ENCODE data around the gene NEURL1.

NEURL1 gene

DNA sequence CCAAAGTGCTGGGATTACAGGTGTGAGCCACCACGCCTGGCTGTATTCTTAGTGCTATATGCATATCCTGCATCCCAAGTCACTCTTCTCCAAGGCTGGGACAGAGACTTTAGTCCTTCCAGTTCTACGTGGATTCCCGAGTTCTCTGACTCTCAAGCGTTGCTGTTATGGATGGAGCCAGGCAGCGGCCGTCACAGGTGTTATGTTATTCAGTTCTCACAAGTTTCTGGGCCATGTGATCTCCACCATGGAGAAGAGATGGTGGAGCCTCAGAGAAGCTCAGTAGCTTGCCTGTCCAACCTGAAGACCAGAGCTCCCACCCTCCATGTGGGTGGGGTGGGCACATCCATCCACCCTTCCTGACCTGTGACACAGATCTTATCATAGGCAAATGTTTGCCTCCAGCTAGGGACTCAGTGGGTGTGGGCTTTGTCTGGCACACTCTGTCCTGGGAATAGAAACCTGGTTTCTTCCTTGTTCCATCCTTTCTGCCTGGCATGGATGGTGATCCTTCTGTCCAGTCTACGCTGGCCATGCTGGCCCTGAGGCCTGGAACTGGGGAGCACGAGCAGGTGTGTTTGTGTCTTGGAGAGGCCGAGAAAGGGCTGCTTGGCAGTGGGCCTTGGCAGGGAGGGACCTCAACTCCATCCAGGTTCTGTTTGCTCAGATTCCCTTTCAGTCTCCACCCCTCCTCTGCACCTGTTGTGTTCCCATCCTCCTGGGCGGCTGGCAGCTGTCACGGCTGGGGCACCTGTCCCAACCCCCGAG, 55.3 kb downstream of the NEURL1 start:
- no peak for TF ChIP-seq CTCF (IDR thresholded peaks at IDR 0.05; ENCODE audit: low read depth, low read length)
- in situ Hi-C loops (cut with HindIII; ENCODE audit: low sequenced_read_pairs), result no loop called here
- no peak overlapping the region for H3K4me3 ChIP-seq (ENCODE audit: low read depth, low read length)
- DNase-seq (ENCODE audit: low read depth, low spot score), result no peak

GRCh38 chr10:103549349-103549685, 55.8 kb downstream of the NEURL1 start:
- no peak overlapping the region for H3K4me3 ChIP-seq (ENCODE audit: low read depth, low read length)
- TF ChIP-seq CTCF (IDR thresholded peaks at IDR 0.05; ENCODE audit: low read depth, low read length), result no peak
- in situ Hi-C loops (cut with HindIII; ENCODE audit: low sequenced_read_pairs), result no loop called here
- DNase-seq (ENCODE audit: low read depth, low spot score), result no peak

DNA sequence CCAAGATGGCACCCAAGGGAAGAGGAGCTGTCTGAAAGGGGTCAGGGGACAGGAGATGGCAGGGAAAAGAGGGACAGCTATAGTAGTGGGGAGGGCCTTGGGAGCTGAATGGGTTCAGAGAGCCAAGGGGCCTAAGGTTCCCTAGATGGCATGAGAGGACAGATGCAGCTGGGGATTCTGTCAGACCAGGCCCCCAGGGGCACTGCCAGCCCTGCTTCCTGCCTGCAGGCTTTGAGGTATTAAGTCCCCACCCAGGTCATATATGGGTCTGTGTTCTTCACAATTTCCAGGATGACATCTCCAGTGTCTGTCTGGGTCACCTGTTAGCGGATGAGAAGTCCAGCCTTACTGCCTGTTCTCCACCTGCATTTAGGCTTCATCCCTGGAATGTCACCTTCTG, 56.7 kb downstream of the NEURL1 start:
- in situ Hi-C loops (cut with HindIII; ENCODE audit: low sequenced_read_pairs), result no loop called here
- no peak for TF ChIP-seq CTCF (IDR thresholded peaks at IDR 0.05; ENCODE audit: low read depth, low read length)
- no peak overlapping the region for H3K4me3 ChIP-seq (ENCODE audit: low read depth, low read length)
- DNase-seq (ENCODE audit: low read depth, low spot score), result no peak

DNA sequence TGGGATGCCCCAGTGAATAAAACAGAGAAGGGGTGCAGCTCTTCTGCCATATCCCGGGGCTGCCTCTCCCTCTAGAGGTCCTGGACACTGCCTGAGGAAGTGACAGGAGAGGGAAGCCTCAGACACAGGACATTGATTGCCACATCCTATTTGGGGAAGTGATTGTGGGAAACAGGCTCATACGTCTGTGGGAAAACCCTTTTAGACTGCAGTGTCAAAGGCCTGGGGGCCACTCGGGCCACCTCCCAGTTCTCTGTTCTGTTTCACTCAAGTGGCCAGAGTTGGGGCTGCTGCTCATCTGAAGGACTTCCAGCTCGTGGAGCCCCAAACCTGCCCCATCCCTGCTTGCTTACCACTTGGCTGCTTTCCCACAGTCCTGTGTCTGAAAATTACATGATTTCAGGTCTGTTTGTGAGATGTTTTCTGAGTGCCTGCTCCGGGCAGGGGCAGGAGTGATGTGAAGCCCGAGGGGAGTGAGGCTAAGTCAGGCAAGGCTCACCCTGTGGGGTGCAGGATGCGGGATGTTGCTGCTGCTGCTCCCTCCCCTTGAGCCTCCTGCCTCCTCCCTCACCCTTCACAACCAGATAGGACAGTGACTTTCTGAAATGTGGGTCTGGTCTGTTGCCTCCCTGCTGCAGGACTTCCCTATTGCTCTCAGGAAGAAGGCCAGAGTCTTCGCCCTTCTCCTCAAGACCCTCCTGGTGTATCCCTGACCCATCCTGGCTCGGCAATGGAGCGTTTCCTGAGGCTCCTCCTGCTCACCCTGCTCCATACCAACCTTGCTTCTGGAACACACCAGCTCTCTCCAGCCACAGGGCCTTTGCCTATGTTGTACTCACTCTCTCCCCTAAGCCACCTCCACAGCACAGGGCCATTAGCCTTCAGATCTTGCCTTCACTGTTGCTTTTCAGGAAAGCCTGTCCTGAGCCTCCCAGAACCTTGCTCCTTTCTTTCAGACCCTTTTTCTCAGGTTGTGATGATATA, 58.4 kb downstream of the NEURL1 start:
- H3K4me3 ChIP-seq (ENCODE audit: low read depth, low read length), result no peak overlapping the region
- TF ChIP-seq CTCF (IDR thresholded peaks at IDR 0.05; ENCODE audit: low read depth, low read length), result no peak
- DNase-seq (ENCODE audit: low read depth, low spot score), result no peak
- in situ Hi-C loops (cut with HindIII; ENCODE audit: low sequenced_read_pairs), result no loop called here

- in situ Hi-C loops (cut with HindIII; ENCODE audit: low sequenced_read_pairs), result no loop called here
- DNase-seq (ENCODE audit: low read depth, low spot score), result no peak
Observed at GRCh38 chr10:103552856-103553742, 59.6 kb downstream of the NEURL1 start.

More at GRCh38 chr10:103552856-103553742, 59.6 kb downstream of the NEURL1 start:
- H3K4me3 ChIP-seq (ENCODE audit: low read depth, low read length), result no peak overlapping the region
- TF ChIP-seq CTCF (IDR thresholded peaks at IDR 0.05; ENCODE audit: low read depth, low read length), result no peak
